ENCODE results near the gene SLC51B.

The SLC51B gene

GRCh38 chr15:65101891-65102708 is 56.9 kb downstream of the SLC51B start:
- DNase-seq, result no peak

- no peak for DNase-seq
Measured at GRCh38 chr15:65102912-65103311, 57.7 kb downstream of the SLC51B start.

Data from OCI-M1 (cell line).